HG03103 (cell line): ENCODE measurements around the gene JMJD7.

Source experiments
- ATAC-seq: cut with Tn5 transposase; IDR thresholded peaks from one replicate; pipeline ENCODE4 v1.9.1; 2021; ENCODE audit warnings: low read depth; ENCODE audit not compliant: unreplicated experiment

JMJD7 gene

DNA sequence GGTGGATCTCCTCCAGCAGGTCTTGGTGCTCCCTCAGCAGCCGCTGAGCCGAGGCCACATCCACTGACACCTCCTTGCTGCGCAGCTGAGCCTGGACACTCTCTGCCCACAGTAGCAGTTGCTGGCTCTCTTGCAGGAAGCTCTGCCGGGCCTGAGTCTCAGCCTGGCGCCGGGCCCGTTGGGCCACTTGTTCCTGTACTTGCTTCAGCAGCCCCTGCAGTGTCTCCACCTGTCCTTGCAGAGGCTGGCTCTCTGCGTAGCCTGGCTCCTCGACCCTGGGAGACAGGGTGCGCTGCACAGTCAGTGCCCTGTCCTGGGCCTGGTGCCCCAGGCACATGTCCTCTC, 50.4 kb downstream of the JMJD7 start:
- ATAC-seq = no peak

GRCh38 chr15:41879321-41879845, 51.5 kb downstream of the JMJD7 start:
- ATAC-seq = no peak

- ATAC-seq = no peak
Observed at GRCh38 chr15:41880156-41880877, 52.4 kb downstream of the JMJD7 start.

- no peak for ATAC-seq
Observed at GRCh38 chr15:41881086-41881485, 53.2 kb downstream of the JMJD7 start.

DNA sequence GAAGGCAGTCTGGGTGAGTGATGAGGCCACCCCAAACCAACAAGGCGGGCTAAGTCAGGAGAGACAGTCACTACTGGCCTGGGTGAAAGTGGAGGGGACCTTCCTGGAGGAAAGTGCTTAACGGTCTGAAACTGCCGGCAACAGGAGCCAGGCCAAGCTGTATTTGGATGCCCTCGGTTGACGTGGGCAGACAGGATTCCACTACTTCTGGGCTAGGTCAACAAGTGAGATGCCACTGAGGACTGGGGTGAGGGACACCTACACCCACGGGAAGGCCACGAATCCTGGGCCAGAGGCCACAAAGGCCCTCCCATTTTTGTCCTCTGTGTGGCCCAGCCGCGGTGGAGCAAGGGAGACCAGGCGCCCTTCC, 53.6 kb downstream of the JMJD7 start:
- no peak for ATAC-seq

DNA sequence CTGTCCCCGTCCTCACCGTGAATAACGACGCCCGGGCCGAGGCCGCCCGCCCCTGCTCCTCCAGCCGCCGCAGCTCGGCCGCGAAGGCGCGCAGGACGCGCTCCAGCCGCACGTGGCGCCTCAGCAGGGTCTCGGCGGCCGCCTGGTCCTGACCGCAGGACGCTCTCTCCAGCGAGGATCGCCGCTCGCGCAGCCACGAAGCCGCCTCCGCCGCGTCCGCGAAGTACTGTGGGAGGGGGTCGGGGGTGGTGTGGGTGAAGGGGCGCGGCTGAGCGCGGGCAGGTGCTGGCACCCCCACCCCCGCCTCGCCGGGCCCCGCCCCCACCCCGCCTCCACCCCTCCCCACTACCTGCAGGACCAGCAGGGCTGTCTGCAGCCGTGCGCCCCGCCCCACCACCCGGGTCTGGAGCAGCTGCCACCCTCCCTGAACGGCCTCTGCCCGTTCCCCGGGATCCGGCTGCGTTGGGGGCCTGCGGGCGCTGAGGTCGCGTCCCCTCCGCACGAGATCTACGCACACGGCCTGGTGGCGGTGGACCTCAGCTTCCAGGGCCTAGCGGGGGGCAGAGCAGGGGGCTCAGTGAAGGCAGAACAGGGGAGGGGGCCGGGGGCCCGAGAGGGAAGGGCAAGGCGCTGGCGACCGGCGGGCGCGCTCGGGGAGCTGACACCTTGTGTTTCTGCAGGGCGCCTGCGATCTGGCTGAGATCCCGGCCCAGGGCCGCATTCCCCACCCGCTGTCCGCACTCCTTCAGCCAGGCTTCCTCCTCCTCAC, 54.2 kb downstream of the JMJD7 start:
- ATAC-seq = no peak

GRCh38 chr15:41882689-41883483, 55.0 kb downstream of the JMJD7 start:
- no peak for ATAC-seq

DNA sequence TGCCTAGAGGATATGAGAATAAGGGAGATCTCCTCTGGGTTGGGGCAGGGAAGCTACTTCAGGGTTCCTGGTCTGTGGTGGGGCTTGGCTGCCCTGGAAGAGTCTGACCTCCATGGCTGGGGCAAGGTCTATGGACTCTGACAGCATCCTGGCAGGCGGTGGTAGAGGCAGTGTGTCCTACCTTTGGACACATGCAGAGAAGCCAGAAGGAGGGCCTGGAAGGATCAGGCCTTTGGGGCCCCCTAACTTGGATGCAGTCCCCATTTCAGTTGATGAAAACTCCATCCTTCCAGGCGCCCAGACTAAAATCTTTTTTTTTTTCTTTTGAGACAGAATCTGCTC, 55.6 kb downstream of the JMJD7 start:
- no peak for ATAC-seq

DNA sequence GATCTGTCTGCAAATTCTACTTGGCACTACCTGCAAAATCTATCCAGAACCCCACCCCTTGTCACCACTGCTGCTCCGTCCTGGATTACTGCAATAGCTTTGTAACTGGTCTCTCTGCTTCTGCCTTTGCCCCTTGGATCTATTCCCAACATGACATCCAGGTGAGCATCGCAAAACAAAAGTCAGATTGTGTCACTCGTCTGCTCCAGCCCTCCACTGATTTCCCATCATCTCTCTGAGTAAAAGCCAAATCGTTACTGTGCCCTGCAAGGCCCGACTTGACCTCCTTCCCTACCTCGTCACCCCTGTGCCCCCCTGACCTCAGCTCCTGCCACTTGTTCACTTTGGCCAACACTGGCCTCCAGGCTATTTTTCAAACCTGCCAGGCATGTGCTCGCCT, 56.6 kb downstream of the JMJD7 start:
- no peak for ATAC-seq

- no peak for ATAC-seq
Observed at GRCh38 chr15:41885321-41885720, 57.4 kb downstream of the JMJD7 start.

DNA sequence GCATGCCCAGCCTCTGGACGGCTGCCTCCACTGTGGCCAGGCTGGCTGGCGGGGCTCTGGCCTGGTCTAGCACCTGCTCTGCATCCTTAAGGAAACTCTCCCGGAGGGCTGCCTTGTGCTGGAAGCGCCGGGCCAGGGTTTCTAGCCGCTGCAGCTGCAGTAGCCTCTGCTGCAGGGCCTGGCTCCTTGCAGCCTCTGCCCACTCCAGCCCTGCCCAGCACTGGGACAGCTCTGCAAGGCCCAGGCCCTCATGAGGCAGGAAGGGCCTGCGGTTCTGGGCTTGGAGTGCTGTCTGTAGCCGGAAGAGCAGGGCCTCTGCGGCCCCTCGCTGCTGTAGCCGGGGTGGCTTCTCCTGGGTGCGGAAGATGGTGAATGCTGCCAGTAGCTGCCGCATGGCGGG, 57.9 kb downstream of the JMJD7 start:
- no peak for ATAC-seq

- ATAC-seq = no peak
Observed at GRCh38 chr15:41886741-41887140, 58.8 kb downstream of the JMJD7 start.

DNA sequence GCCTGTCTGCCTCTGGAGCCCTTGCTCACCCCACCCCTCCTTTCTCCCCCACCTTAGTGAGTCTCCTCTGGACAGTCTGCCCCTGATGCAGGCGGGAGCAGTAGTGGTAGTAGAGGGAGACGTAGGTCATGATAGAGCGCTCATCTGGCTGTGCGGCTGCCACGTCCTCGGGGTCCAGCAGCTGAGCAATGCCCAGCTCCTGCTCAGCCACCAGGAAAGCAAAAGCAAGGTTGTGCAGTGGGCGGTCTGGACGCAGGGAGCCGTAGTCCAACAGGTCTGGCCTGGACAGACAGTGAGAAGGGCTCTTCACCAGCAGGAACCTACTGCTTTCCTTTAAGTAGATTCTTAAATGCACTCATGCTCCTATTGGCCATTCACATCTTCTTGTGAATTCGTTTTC, 59.3 kb downstream of the JMJD7 start:
- ATAC-seq = no peak
